ENCODE results near the gene PP2D1.
"Not testable (repeated sequence)": the region's sequence is repeated elsewhere in the genome, so short reads cannot be mapped to it uniquely, and the experiment has no call there.

PP2D1 gene

GRCh38 chr3:20047341-20047779, 35.3 kb upstream of the PP2D1 start:
- DNase-seq (ENCODE audit: insufficient read length, low spot score), result no peak
- no peak for TF ChIP-seq POLR2A (IDR thresholded peaks at IDR 0.05; ENCODE audit: low read depth, low read length)
- FAIRE-seq, result no peak

GRCh38 chr3:20046556-20046955, 34.5 kb upstream of the PP2D1 start:
- TF ChIP-seq POLR2A (IDR thresholded peaks at IDR 0.05; ENCODE audit: low read depth, low read length), result no peak
- DNase-seq (ENCODE audit: insufficient read length, low spot score) (no peak), FAIRE-seq (no peak)

- FAIRE-seq, result not testable (repeated sequence)
These were observed 33.1 kb upstream of the PP2D1 start for GRCh38 chr3:20045141-20045540.

GRCh38 chr3:20043825-20044224, 31.8 kb upstream of the PP2D1 start:
- FAIRE-seq (no peak), DNase-seq (ENCODE audit: insufficient read length, low spot score) (no peak)
- TF ChIP-seq POLR2A (IDR thresholded peaks at IDR 0.05; ENCODE audit: low read depth, low read length), result no peak

More at GRCh38 chr3:20045141-20045540, 33.1 kb upstream of the PP2D1 start:
- not testable (repeated sequence) for DNase-seq (ENCODE audit: insufficient read length, low spot score)

GRCh38 chr3:20043396-20043795, 31.3 kb upstream of the PP2D1 start:
- no peak for TF ChIP-seq POLR2A (IDR thresholded peaks at IDR 0.05; ENCODE audit: low read depth, low read length)
- no peak for FAIRE-seq
- no peak for DNase-seq (ENCODE audit: insufficient read length, low spot score)

- no peak for FAIRE-seq
- TF ChIP-seq POLR2A (IDR thresholded peaks at IDR 0.05; ENCODE audit: low read depth, low read length), result no peak
- DNase-seq (ENCODE audit: insufficient read length, low spot score), result no peak
These were observed 30.3 kb upstream of the PP2D1 start for GRCh38 chr3:20042331-20042730.

- no peak for TF ChIP-seq POLR2A (IDR thresholded peaks at IDR 0.05; ENCODE audit: low read depth, low read length)
- DNase-seq (ENCODE audit: insufficient read length, low spot score) (peak; percentile 63), FAIRE-seq (peak; percentile 53)
These were observed 29.2 kb upstream of the PP2D1 start for GRCh38 chr3:20041197-20041780.

GRCh38 chr3:20040548-20041196, 28.6 kb upstream of the PP2D1 start:
- DNase-seq (ENCODE audit: insufficient read length, low spot score) (peak; percentile 56), FAIRE-seq (no peak)
- peak; percentile 22; the same call in 1 of the 2 replicates for TF ChIP-seq POLR2A (IDR thresholded peaks at IDR 0.05; ENCODE audit: low read depth, low read length)

GRCh38 chr3:20039765-20040547, 27.9 kb upstream of the PP2D1 start, which contains the start of gene KAT2B:
Gene KAT2B, plus strand, starts transcription at chr3:20040446. Its CDS starts 32 bp downstream, at chr3:20040478.
- peak; percentile 63 for DNase-seq (ENCODE audit: insufficient read length, low spot score)
- TF ChIP-seq POLR2A (IDR thresholded peaks at IDR 0.05; ENCODE audit: low read depth, low read length), result no peak
- FAIRE-seq, result no peak

- DNase-seq (ENCODE audit: insufficient read length, low spot score) (no peak), FAIRE-seq (no peak)
- no peak for TF ChIP-seq POLR2A (IDR thresholded peaks at IDR 0.05; ENCODE audit: low read depth, low read length)
These were observed 27.4 kb upstream of the PP2D1 start for GRCh38 chr3:20039466-20039764.

GRCh38 chr3:20038699-20039465, 26.8 kb upstream of the PP2D1 start:
- DNase-seq (ENCODE audit: insufficient read length, low spot score) (no peak), FAIRE-seq (peak; percentile 23)
- no peak for TF ChIP-seq POLR2A (IDR thresholded peaks at IDR 0.05; ENCODE audit: low read depth, low read length)

GRCh38 chr3:20037255-20037996, 25.4 kb upstream of the PP2D1 start:
- no peak for FAIRE-seq
- TF ChIP-seq POLR2A (IDR thresholded peaks at IDR 0.05; ENCODE audit: low read depth, low read length), result no peak
- no peak for DNase-seq (ENCODE audit: insufficient read length, low spot score)

GRCh38 chr3:20035019-20035418, 23.0 kb upstream of the PP2D1 start:
- DNase-seq (ENCODE audit: insufficient read length, low spot score), result no peak
- no peak for TF ChIP-seq POLR2A (IDR thresholded peaks at IDR 0.05; ENCODE audit: low read depth, low read length)
- FAIRE-seq, result no peak

GRCh38 chr3:20031939-20032338, 19.9 kb upstream of the PP2D1 start:
- not testable (repeated sequence) for FAIRE-seq; DNase-seq (ENCODE audit: insufficient read length, low spot score)

Measured in H54 (cell line).